HepG2 (cell line): ENCODE measurements around the gene TRAPPC4. TPM values are rescaled to one million over a fixed set of nuclear protein-coding genes. Genes with fewer than 3 reads are reported as not detected.
A peak's percentile ranks its signal among the peaks of the same experiment; 100 is the strongest.

Experiments used
- CEBPB ChIP-seq: IDR thresholded peaks from 2 replicates; pipeline ENCODE4 v1.6.1; 2011; ENCODE audit warnings: low read depth, low read length, improper control_type of control experiment, borderline replicate concordance
- CTCF ChIP-seq: sonication (generic); formaldehyde crosslinking; IDR thresholded peaks from 2 replicates; pipeline ENCODE4 v1.5.0; 2020; ENCODE audit warnings: mild to moderate bottlenecking, missing genetic modification reagents, moderate library complexity
- DBP ChIP-seq: sonication (generic); formaldehyde crosslinking; IDR thresholded peaks from 2 replicates; pipeline ENCODE4 v1.4.0; 2020; ENCODE audit warnings: missing genetic modification reagents; ENCODE audit errors: not compliant biosample characterization
- GABPB1 ChIP-seq: IDR thresholded peaks from 2 replicates; pipeline ENCODE4 v1.6.1; 2016; ENCODE audit warnings: mild to moderate bottlenecking, missing genetic modification reagents, moderate library complexity, missing compliant biosample characterization
- IRF9 ChIP-seq: sonication (generic); formaldehyde crosslinking; IDR thresholded peaks from 2 replicates; pipeline ENCODE4 v1.8.0; 2022; ENCODE audit warnings: missing genetic modification reagents, mild to moderate bottlenecking, borderline replicate concordance
- MTF2 ChIP-seq: sonication (generic); formaldehyde crosslinking; IDR thresholded peaks from 2 replicates; pipeline ENCODE4 v1.5.0; 2020; ENCODE audit warnings: missing genetic modification reagents, borderline replicate concordance
- SAFB2 ChIP-seq: sonication (generic); formaldehyde crosslinking; IDR thresholded peaks from 2 replicates; pipeline ENCODE4 v1.5.1; 2020; ENCODE audit warnings: missing genetic modification reagents, low read depth, mild to moderate bottlenecking, borderline replicate concordance
- TERF1 ChIP-seq: sonication (generic); formaldehyde crosslinking; IDR thresholded peaks from 2 replicates; pipeline ENCODE4 v1.8.0; 2022; ENCODE audit warnings: mild to moderate bottlenecking, missing genetic modification reagents, moderate library complexity
- TOE1 ChIP-seq: sonication (generic); formaldehyde crosslinking; IDR thresholded peaks from 2 replicates; pipeline ENCODE4 v1.4.0; 2020; ENCODE audit warnings: mild to moderate bottlenecking, missing genetic modification reagents
- XBP1 ChIP-seq: sonication (generic); formaldehyde crosslinking; IDR thresholded peaks from 2 replicates; pipeline ENCODE4 v1.5.0; 2020; ENCODE audit warnings: missing genetic modification reagents
- ZNF44 ChIP-seq: sonication (generic); formaldehyde crosslinking; IDR thresholded peaks from 2 replicates; pipeline ENCODE4 v1.5.1; 2020; ENCODE audit warnings: mild to moderate bottlenecking, missing genetic modification reagents
- ZNF646 ChIP-seq: sonication (generic); formaldehyde crosslinking; IDR thresholded peaks from 2 replicates; pipeline ENCODE4 v1.9.0; 2021; ENCODE audit warnings: mild to moderate bottlenecking, missing genetic modification reagents
- ZNF713 ChIP-seq: sonication (generic); formaldehyde crosslinking; IDR thresholded peaks from 2 replicates; pipeline ENCODE4 v1.4.0; 2020; ENCODE audit warnings: mild to moderate bottlenecking, missing genetic modification reagents
- ZNF782 ChIP-seq: sonication (generic); formaldehyde crosslinking; IDR thresholded peaks from 2 replicates; pipeline ENCODE4 v1.4.0; 2020; ENCODE audit warnings: missing genetic modification reagents, mild to moderate bottlenecking, borderline replicate concordance
- polyA plus RNA-seq, 8 experiments: library from polyadenylated mRNA; depleted of rRNA in 3 of 8; stranded (reverse) in 7 of 8; unstranded in 1 of 8; fragments of >200 nt; fragmentation: Illumina TruSeq in 4 of 8; extraction: Trizol in 4 of 8; gene quantifications; 2 replicates each; pipeline versions ENCODE4 v1.2.1 to v1.2.3, GENCODE V29; 2011 to 2016; ENCODE audit warnings: low read depth in 4 of 8, missing spikeins in 1 of 8, mixed read lengths in 1 of 8; ENCODE audit not compliant: insufficient read depth in 1 of 8
- total RNA-seq, 5 experiments: library from RNA; depleted of rRNA; stranded (reverse); fragments of >200 nt; fragmentation: Illumina TruSeq; extraction: Trizol; gene quantifications; 2 replicates each; pipeline ENCODE4 v1.2.3, GENCODE V29; 2016; ENCODE audit warnings: low read depth in 1 of 5

Gene TRAPPC4
- total and polyA plus RNA-seq, 2 of the 13 experiments (the other 11 are each of a cell fraction or from before 2014, with no cell fraction given), result 97.4 to 140 TPM

- TF ChIP-seq ZNF646 (CRISPR knock-in tag) (no peak), GABPB1 (peak; percentile 77), ZNF713 (CRISPR knock-in tag) (0 out of 2 replicates have a peak, but pooled peaks have one; percentile 41), ZNF782 (0 out of 2 replicates have a peak, but pooled peaks have one; percentile 48), IRF9 (CRISPR knock-in tag) (peak; percentile 79; the same call in 1 of the 2 replicates), CEBPB (no peak), TERF1 (no peak), XBP1 (CRISPR knock-in tag) (no peak), DBP (no peak), ZNF44 (CRISPR knock-in tag) (no peak; the same call in 1 of the 2 replicates), MTF2 (CRISPR knock-in tag) (no peak), CTCF (peak; percentile 97), TOE1 (CRISPR knock-in tag) (no peak), SAFB2 (CRISPR knock-in tag) (peak; percentile 51; the same call in 1 of the 2 replicates)
Observed at GRCh38 chr11:119030329-119031047, 11.9 kb downstream of the TRAPPC4 start, which contains the start of gene SLC37A4 (continued).
